ENCODE results near the gene ALDH8A1. TPM values are rescaled to one million over a fixed set of nuclear protein-coding genes. Genes with fewer than 3 reads are reported as not detected.
A peak's percentile ranks its signal among the peaks of the same experiment; 100 is the strongest.

Gene ALDH8A1
- total RNA-seq, 1 experiment from 2014 or later: not detected

DNA sequence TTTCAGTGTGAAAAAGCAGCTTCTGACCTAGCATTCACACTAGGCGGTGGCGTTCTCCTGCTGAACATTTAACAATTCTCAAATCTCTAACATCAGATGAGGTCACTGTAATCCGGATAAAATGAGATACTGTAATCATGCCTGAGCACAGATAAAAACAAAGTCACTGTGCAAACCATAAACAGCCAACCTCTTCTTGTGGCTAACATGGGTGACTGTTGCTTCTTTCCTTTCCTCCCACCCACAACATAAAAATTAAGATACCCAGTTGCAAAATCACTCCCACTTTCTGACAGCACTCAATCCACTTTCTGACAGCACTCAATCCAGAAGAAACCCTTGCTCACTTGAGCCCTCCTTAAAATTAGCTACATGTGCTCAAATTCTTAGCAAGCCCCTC is 11.5 kb upstream of the ALDH8A1 start:
- Histone ChIP-seq H3K9me3 (ENCODE audit: control insufficient read depth, low read depth, low read length) (no peaks in the 10 kb centered on the region), H4K8ac (replicated peaks; ENCODE audit: insufficient read length, low read depth, low read length) (no peak overlapping the region), H2AFZ (ENCODE audit: low read length) (no peak overlapping the region), H3K14ac (ENCODE audit: insufficient read depth, low read length) (no peak overlapping the region), H4K5ac (ENCODE audit: insufficient read length, low read depth, low read length) (no peak overlapping the region), H2AK5ac (ENCODE audit: insufficient read length, low read length) (no peak overlapping the region), H2BK120ac (ENCODE audit: low read depth, low read length, poor library complexity, severe bottlenecking) (no peak overlapping the region), H3K27me3 (ENCODE audit: insufficient read depth, low read length) (no peaks in the 10 kb centered on the region), H3K56ac (ENCODE audit: insufficient read length, low read depth, low read length) (no peak overlapping the region), H2BK12ac (ENCODE audit: insufficient read length, low read depth, low read length) (no peak overlapping the region), H2BK20ac (ENCODE audit: low read depth, low read length, poor library complexity, severe bottlenecking) (no peak overlapping the region), H4K91ac (ENCODE audit: insufficient read length, low read depth, low read length) (no peak overlapping the region), H3K4me1 (ENCODE audit: insufficient read depth, low read length) (no peaks in the 10 kb centered on the region), H3T11ph (ENCODE audit: low read length) (no peak overlapping the region), H4K20me1 (ENCODE audit: control insufficient read depth, insufficient read depth, insufficient read length) (no peaks in the 10 kb centered on the region), H3K79me1 (ENCODE audit: insufficient read depth, low read depth, low read length, poor library complexity, severe bottlenecking) (no peaks in the 10 kb centered on the region), H3K79me2 (ENCODE audit: insufficient read depth, low read length) (no peaks in the 10 kb centered on the region), H3K4ac (ENCODE audit: low read depth, low read length) (no peak overlapping the region), H3K23me2 (ENCODE audit: insufficient read length, low read depth, low read length, poor library complexity, severe bottlenecking) (no peaks in the 10 kb centered on the region), H3K18ac (ENCODE audit: insufficient read length, low read depth, low read length) (no peak overlapping the region), H3K9ac (ENCODE audit: extremely low read depth, insufficient read length, low read length) (no peak overlapping the region), H3K4me2 (ENCODE audit: insufficient read depth, insufficient read length, low read length) (no peak overlapping the region), H2BK5ac (ENCODE audit: insufficient read length, low read length) (no peak overlapping the region), H3K23ac (ENCODE audit: insufficient read length, low read depth, low read length) (no peak overlapping the region), H2BK15ac (ENCODE audit: low read depth, low read length) (no peak overlapping the region), H3K27ac (ENCODE audit: insufficient read length, low read depth, low read length) (no peak overlapping the region)
- H3K27me3 Mint-ChIP-seq (ENCODE audit: low read depth): no peaks in the 10 kb centered on the region
- TF ChIP-seq CTCF (conservative IDR thresholded peaks at IDR 0.05): no peak
- peaks cover 33 to 51% (median 48%) of the 10 kb centered on the region in 3 experiments for H3K36me3 Mint-ChIP-seq (ENCODE audit: insufficient read depth in 1 of 3, low read depth in 3 of 3)
- peaks cover 8 to 11% of the 10 kb centered on the region in 2 experiments; a peak in 4 of 5 replicates for H3K9me3 Mint-ChIP-seq
- no CpG with 5 or more reads among the region's 3 CpGs for WGBS (ENCODE audit: extremely low coverage, insufficient read length, low lambda C conversion rate)
- no peak overlapping the region for H3K4me3 Mint-ChIP-seq
- DNase-seq: no peak
- H3K27ac Mint-ChIP-seq: 0 out of 7 replicates have a peak overlapping the region, but pooled peaks of 1 of the 3 experiments have one; percentile 16
- H3K4me1 Mint-ChIP-seq: no peaks in the 10 kb centered on the region
